GM19467 (cell line): ENCODE results near the gene CALCOCO1.

Experiments used
- ATAC-seq: cut with Tn5 transposase; IDR thresholded peaks from one replicate; pipeline ENCODE4 v1.9.1; 2021; ENCODE audit warnings: mild to moderate bottlenecking, moderate library complexity; ENCODE audit not compliant: unreplicated experiment

Gene CALCOCO1

DNA sequence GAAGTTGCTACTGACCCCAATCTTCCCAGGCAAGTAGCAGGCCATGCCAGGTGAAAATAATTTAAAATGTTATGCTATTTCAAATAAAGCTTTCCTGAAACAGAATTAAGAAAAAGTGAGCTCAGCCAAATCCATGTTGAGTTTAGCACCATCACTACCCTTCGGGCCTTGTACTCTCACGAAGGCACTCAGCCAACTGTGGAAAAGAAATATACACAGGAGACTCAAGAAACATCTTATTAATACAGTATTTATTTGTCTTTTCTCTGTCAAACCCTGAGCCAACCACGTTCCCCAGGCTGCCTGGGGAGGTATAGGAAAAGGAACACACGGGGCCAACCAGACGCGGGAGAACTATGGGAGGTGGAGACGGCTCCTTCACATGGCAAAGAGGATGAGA lies 62.3 kb downstream of the CALCOCO1 start:
- no peak for ATAC-seq

DNA sequence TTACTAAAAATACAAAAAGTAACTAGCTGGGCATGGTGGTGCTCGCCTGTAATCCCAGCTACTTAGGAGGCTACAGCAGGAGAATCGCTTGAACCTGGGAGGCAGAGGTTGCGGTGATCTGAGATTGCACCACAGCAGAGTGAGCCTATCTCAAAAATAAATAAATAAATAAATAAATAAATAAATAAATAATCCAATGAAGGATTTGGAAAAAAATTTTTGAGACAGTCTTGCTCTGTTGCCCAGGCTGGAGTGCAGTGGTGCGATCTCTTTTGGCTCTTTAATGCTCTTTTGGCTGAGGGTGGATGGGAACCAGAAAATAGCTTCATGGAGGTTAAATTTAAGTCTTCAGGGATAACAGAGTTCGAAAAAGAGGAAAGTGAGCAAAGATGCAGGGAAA lies 63.1 kb downstream of the CALCOCO1 start:
- ATAC-seq, result no peak

DNA sequence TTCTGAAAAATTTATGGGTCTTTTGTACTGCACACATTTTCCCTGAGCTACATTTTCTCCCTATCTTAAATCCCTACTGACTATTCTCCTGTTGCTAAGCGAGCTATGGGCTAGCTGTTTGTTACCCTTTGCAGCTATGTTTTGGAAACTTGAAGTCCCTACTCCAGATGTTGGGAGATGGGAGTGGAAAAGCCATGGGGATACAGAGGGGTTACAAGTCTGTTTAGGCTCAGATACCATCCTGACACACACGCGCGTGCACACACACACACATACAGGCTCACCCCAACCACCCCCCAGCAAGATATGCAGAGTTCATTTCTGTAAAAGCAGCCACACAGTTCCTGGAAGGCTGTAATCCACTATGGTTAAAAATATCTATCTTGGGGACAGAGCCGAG lies 67.2 kb downstream of the CALCOCO1 start:
- no peak for ATAC-seq

DNA sequence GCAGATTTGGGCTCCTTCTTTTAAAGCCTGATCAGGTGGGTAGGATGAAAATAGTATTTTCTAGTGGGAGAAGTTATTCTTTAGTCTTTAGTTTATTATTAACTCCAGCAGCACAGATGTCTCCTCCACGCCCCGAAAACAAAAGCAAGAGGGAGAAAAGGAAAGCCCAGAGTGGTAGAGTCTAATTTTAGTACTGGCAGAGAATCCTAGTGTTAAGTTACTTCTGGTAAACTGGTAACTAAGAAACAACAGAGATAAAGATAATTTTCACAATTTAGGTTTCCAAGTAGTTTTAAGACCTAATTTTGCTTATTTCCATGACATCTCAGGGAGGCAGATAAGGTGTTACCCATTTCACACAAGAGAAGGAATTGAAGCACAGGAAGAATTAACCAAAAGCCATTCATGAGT lies 67.7 kb downstream of the CALCOCO1 start:
- no peak for ATAC-seq

DNA sequence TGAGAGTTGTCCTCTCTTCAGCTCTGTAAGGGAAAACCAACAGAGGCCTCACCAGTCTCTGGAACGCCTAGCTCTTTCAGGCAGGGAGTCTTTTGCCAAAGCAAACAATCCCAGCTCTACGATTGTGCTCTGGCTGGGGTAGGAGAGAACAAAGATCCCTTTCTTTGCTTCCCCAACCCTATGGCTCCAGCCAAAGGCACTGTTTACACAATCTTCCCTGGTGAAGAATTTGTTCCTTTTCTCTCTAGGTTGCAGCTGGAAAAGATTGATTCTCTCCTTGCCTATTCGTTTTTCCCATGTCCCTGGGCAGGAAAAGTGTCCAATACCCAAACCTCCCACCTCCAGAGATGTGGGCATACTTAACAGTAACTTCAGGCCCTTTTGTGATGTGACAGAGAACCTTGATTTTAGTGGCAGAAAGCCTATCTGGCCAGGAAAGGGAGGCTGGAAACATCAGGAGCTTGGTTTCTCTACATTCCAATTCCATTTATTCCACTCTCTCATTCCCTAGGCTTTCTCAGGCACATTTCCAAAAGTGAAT lies 68.2 kb downstream of the CALCOCO1 start:
- no peak for ATAC-seq
